Right lobe of liver (tissue), 4 donors: Measurements from ENCODE around the gene CAMKMT.

Experiments
- POLR2A ChIP-seq: fragments of 450-650 bp; IDR thresholded peaks from one replicate; pipeline ENCODE4 v1.6.1; 2017; ENCODE audit warnings: antibody characterized with exemption, mild to moderate bottlenecking
- TF ChIP-seq, protein P1 (sequence below), 4 donors: fragments of 200-600 bp in 3 of 4; fragments of 450-650 bp in 1 of 4; IDR thresholded peaks; one replicate each; pipeline versions ENCODE4 v1.5.1 to v1.8.0; 2016 to 2022; ENCODE audit warnings: antibody characterized with exemption in 4 of 4, mild to moderate bottlenecking in 2 of 4
- donor health status: DM: no; HTN: no; CAD: no.
- donor health status: DM: no; HTN: no; CAD: no.
- donor health status: DM: no; HTN: yes; CAD: no.

DNA sequence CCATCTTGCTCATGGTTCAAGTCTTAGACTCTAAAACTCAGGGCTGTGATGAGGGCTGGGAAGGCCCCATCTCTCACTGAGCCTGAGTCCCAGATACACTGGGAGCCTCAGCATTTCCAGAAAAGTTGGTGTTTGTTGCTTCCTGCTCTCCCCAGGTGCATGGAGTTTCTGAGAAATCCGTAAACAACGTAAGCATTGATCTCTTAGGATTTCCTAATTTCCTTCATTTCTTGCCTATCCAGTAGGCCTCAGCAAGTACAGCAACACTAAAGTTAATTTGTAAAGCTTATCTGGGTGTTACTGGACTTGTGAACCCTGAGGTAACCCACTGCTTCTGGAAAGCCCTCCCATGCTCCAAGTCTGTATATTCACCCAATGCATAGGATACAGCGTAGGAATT lies 380.3 kb downstream of the CAMKMT start:
- TF ChIP-seq, protein P1, sequence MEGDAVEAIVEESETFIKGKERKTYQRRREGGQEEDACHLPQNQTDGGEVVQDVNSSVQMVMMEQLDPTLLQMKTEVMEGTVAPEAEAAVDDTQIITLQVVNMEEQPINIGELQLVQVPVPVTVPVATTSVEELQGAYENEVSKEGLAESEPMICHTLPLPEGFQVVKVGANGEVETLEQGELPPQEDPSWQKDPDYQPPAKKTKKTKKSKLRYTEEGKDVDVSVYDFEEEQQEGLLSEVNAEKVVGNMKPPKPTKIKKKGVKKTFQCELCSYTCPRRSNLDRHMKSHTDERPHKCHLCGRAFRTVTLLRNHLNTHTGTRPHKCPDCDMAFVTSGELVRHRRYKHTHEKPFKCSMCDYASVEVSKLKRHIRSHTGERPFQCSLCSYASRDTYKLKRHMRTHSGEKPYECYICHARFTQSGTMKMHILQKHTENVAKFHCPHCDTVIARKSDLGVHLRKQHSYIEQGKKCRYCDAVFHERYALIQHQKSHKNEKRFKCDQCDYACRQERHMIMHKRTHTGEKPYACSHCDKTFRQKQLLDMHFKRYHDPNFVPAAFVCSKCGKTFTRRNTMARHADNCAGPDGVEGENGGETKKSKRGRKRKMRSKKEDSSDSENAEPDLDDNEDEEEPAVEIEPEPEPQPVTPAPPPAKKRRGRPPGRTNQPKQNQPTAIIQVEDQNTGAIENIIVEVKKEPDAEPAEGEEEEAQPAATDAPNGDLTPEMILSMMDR (IDR thresholded peaks at IDR 0.05) = no peak
- no peak for TF ChIP-seq POLR2A
